ENCODE measurements around the gene CYS1.

Gene CYS1

DNA sequence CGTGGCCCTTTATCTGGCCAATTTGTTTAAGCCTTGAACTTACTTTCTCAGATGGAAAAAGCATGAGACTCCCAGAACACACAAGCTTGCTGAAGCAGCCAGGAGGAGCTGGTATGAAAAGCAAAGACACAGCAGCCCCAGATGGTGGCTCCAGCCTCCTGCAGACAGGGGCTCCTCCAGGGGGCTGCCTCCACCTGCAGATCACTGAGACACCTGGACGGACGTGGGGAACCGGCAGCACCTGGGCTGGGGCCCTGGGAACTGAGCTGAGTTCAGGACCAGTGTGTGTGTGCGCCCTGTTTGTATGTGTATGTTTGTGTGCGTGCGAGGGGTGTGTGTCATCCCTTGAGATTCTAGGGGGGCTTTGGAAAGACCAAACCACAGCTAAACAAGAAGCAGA lies 8.6 kb downstream of the CYS1 start:
- DNase-seq = no peak

DNA sequence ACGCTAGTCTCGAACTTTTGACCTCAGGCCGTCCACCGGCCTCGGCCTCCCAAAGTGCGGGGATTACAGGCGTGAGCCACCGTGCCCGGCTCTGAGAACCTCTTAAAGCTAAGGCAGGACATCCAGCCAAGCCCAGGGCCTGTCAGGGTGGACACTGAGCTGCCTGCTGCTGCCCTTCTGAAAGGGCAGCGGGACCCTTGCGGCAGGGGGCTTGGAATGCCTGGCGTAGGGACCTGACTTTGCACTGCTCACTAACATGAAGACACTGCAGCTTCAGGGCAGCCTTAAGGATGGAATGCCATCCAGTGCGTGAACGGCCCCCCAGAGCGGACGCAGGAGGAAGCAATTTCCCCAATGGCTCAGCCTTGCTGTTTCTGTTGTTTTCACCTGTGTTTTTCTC lies 9.0 kb downstream of the CYS1 start:
- DNase-seq = no peak

DNA sequence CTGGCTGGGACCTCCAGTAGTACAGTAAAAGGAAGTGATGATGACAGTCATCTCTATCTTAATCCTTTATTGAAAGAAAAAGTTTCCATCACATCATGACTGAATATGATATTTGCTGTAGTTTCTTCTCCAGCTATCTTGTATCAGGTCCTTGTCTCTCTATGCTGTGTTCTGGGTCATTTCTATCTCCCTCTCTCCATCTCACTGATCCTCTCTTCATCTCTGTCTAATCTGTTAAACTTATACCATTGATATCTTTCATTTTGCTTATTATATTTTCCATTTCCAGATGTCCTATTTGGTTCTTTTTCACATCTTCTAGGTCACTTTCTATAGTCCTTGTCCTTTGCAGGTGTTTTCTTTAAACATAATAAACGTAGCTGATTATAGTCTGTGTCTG lies 12.3 kb downstream of the CYS1 start:
- DNase-seq = no peak

DNA sequence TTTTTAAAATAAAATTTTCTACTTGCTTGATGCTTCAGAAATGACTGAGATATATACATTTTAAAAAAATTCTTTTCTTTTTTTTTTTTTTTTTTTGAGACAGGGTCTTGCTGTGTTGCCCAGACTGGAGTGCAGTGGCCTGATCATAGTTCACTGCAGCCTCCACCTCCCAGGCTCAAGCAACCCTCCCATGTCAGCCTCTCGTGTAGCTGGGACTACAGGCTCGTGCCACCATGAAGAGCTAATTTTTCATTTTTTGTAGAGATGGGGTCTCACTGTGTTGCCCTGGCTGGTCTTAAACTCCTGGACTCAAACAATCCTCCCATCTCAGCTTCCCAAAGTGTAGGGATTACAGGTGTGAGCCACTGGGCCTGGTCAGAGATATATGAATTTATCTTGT lies 12.9 kb downstream of the CYS1 start:
- DNase-seq = no peak

DNA sequence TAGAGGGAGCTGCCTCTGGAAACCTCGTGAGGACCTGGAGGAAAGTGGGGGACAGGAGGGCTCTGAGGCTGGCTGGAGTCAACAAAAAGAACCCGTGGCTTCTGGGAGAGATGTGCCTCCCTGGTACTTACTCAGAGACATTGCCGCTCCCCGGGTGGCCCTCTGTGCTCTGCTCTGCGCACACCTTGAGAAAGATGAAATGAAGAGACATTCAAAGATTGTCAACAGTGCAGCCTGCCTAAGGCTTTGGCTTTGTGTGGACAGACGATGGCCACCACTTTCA lies 14.5 kb downstream of the CYS1 start:
- DNase-seq = no peak

DNA sequence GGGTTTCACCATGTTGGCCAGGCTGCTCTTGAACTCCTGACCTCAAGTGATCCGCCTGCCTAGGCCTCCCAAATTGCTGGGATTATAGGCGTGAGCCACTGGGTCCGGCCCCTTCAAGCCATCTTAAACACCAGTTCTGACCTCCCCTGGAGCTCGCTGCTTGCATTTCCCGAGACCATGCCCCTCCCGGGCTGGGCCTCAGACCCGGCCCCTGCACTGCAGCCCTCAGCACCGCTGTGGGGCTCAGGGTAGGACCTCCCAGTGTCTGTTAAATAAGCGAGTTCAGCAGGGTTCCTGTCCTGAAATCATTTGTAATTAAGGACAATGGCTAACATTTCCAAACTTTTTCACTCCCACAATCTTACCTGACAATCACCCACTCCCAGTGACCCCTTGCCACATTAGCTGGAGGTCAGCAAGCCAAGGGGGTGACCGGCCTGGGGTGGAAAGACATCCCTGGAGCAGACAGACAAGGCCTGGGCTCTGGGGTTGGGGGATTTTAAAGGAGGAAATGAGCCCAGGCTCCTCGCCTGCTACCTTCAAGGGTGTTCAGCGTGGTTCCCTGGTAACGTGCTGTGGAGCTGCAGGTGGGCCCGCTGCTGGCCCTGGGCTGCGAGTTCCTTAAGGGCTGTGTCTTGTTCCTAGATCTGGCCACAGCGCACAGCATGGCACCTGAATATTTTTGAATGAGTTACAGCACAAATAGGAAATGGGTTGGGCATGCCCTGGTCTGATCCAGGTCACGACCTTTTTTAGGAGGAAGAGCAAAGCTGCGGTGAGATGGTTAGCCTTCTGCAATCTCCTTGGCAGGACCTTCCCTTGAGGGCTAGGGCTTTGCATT lies 15.1 kb downstream of the CYS1 start:
- DNase-seq = peak; percentile 30 to 62

DNA sequence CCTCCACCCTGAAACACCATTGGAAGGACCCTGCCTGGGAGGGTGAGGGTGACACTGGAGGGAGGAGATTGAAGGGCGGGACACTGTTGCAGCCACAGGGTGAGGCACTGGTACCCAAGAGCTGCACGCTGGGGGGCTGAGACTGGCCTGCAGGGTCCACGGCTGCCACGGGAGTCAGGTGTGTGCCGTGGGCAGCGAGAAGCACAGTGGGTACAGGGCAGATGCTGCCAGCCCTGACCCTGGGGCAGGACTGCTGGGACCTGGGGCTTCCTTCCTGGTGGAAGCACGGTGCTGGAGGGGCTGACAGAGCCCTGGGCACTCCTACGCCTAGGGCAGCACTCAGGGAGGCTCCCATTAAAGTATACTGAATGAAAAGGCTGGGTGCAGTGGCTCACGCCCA lies 16.6 kb downstream of the CYS1 start:
- no peak for DNase-seq

DNA sequence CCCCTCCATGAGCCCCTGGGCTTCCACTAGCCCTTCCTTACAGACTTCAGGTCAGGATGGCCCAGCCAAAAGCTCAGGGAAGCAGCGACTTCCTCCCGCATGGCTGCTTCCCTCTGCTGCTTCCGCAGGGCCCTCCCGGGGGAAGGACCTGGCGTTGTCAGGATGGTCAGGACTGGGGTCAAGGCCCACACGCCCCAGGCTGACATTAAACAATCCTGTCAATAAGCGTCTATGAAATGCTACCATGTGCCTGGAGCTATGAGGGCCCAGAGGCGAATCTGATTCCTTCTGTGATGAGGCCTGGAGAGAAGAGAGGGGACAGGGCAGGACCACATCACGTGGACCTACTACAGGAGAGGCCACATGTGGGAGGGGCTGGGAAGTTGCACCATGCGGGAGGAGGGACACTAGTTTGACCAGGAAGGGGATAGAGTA lies 17.3 kb downstream of the CYS1 start:
- no peak for DNase-seq

DNA sequence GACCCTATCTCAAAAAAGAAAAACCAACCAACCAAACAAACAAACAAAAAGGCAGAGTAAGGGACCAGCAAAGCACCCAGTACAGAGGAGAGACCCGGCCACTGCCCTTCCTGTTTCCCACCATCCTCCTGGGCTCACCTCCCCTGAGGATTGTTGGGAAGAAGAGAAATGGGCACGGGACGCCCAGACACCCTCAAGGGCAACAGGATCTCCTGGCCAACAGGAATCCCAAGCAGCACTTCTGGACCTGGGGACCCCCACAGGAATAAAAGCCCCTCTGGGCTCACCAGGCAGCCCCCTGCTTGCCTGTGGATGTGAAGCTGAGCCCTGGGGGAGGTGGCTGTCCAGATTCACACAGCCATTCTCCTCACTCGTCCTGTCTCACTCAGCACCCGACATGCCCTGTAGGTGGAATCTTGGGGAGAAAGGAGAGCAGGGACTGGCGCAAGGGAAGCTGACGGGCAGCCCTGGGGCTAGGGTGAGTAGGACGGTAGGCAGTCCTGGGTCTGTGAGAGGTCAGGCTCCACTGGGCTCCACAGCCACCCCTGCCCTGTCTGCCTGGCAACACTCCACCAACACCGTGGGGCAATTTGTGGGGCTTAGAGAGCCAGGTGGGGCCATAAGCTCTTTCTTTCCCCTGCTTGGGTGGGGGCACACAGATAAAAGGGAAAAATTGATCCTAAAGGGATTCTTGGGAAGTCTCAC lies 18.8 kb downstream of the CYS1 start:
- no peak for DNase-seq

DNA sequence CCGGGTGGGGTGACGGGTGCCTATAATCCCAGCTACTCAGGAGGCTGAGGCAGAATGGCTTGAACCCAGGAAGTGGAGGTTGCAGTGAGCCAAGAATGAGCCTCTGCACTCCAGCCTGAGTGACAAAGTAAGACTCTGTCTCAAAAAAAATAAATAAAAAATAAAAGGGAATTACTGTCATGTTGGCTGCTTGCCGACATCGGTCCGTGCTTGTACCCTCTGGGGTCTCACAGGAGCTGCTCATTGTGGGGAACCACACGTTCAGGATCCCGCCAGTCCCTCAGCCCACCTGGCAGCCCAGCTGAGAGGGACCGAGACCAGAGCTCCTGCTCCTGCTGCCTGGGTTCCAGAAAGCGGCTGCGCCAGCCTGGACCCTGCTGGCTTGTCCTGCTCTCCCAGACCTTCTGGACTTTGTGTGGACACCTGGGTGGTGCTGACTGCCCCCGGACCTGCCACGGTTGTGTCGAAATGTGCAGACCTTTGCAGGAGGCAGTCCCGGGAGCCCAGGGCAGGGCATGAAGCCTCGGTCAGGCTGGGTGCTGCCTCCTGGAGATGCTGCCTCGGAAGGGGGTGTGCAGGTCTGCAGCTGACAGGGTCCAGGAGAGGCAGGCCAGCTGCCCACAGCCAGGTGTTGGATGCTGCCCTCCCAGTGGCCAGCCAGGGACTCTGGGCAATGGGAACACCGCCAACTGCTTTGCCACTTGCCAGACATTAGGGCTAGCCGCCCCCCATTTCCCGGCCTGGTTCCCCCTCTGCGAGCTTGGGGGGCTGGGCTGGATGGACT lies 20.5 kb downstream of the CYS1 start:
- DNase-seq = no peak

DNA sequence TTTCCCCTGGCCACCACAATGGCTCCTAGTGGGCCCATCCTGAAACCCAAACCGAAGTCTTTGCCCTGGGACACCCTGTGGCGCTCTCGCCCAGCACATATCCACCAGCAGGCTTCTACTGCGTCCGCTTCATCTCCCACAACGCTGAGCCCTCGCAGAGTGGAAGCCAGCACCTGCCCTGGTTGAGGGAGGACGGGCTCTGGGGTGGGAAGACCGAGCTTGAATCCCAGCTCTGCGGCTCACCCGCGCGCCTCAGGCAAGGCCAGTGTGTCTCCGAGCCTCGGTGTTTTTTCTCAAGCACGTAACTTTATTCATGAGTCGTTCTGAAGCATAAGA lies 21.2 kb downstream of the CYS1 start:
- no peak for DNase-seq

DNA sequence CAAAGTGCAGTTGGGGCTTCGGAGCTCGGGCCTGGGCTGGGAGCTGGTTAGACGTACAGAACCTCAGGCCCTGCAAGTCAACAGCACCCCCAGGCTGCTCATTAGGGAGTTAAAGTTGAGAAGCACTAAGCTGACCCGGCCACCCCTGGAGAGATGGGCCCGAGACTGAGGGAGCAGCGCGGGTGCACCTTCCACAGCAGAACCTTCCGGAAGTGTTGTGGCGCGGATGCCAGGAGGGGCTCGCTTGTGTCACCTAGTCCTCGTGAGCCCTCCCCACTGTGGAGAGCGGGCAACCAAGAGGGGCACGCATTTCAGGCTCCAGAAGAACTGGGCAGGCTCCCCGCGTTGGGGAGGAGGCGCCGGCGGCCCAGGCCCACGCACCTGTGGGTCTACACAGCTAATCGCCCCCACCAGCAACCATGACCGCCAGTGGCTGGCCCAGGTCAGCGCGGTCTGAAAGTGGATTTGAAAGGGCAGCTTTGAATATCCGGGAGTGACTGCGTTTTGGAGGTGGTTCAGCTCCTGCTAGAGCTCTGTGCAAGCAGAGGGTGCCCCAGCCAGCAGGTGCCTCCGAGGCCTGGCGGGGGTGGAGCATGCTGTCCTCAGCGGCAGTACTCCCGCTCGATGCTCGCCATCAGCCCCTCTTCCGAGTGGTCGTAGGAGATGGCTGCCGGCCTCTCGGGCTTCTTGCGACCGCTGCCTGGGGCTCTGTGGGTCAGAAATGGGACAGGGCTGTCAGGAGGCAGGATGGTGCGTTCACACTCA lies 21.8 kb downstream of the CYS1 start:
- no peak for DNase-seq

DNA sequence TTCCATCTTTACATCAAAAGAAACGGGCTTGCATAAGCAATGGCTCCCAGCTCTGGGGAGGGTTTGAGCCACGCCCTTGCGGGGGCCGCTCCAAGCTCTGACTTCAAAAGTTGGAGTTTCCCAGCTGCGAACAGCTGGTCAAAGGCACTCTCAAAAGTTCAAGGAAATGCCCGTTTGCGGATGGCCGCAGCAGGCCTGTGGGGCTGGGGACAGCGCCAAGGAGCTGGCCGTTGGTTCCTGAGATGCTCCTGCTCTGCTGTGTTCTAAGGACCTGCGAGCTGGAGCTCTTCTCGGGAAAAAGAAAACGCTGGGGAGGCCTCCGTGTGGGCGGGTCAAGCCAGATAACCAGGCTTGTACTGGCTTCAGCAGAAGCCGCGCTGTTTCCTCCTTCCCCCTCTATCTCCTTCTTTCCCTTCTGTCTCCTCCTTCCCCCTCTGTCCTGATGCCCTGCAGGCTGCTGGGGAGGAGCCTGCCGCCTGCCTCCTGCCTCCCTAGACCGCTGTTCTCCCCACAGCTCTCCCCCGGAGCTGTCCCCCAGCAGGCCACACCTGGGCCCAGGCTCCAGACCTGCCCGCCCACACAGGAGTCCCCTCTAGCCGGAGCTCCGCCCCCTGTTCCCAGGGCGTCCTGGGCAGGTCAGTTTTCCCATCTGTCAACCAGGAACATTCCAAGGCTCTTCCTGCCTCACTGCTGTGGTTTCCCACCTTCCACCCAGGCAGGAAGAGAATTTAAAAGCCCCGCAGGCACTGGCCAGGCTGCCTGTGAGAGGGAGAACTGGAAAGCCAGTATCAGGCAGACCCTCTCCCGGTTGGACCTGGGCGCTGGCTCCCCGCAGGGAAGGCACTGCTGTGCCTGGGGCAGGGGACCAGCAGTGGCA lies 22.7 kb downstream of the CYS1 start:
- peak; percentile 62 to 75 for DNase-seq

DNA sequence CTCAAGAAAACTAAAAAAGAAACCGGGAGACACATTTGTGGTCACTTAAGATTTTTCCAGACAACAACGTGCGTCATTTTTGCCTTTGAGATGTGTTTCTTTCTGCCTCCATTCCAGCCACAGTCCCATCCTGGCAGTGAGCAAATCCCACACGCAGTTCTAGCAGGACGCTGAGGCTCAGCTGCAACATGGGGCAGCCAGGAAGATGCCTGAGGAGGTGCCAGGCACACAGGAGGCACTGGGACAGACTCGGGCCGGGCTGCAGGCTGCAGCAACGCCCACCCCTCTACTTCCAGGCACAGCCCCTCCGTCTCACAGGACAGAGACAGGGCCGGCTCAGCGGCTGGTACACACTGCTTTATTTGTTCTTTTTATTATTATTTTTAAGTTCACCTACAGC lies 23.8 kb downstream of the CYS1 start:
- no peak for DNase-seq

DNA sequence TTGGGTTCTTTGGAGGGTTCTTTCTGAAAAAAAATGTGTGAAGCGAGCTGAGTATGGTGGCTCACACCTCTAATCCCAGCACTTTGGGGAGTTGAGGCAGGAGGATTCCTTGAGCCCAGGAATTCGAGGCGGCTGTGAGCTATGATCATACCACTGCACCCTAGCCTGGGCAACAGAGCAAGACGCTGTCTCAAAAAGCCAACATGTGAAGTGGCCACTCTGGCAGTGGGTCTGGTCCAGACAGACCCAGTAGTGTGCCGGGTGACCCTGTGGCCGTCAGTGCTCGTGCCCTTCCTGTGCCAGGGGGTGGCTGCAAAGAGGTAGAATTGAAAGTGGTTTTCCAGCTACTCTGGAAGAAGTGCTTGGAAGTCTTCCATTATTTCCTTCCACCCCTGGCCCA lies 25.2 kb downstream of the CYS1 start:
- no peak for DNase-seq

DNA sequence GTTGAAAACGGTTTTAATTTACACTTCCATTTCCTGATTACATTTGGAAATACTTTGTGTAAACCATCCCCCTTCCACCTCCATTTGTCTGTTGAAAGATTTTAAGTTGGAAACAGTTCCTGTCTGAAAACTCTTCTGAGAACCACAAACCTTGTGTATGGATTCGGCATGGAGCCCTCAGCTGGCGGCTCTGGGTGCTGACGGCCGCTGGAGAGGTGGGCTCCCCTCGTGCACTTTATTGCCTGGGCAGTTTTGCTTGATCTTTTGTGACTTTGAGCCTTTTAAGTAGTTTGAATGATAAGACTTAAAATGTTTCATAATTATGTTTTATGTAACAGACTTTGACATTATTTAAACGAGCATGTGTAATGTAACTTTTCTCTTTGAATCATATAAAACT lies 25.8 kb downstream of the CYS1 start:
- no peak for DNase-seq

DNA sequence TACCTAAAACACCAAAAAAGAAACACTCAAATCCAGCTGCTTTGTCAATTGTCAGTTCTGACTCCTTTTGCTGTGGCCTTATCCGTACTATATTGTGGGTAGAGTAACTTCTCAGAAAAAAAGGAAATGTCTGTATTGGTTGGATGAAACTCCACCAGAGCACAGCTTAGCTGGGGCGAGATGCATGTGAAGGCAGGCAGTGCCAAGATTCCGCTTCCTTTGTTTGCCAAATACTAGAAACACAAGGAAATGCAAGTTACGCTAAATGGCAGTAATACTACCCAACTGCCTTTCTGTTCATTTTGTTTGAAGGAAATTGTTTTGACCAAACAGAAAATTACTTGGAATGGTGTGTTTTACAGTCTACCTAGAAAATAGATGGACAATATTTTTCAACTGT lies 26.9 kb downstream of the CYS1 start:
- no peak for DNase-seq

DNA sequence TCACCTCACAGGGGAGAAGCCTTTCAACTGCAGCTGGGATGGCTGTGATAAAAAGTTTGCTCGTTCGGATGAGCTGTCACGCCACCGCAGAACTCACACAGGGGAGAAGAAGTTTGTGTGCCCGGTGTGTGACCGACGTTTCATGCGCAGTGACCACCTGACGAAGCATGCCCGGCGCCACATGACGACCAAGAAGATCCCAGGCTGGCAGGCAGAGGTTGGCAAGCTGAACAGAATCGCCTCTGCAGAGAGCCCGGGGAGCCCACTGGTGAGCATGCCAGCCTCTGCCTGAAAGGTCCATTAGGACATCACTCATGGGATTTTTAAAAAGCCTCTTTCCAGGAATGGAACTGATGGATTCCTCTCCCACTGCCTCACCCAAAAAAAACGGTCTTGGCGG lies 28.0 kb downstream of the CYS1 start:
- DNase-seq = no peak

DNA sequence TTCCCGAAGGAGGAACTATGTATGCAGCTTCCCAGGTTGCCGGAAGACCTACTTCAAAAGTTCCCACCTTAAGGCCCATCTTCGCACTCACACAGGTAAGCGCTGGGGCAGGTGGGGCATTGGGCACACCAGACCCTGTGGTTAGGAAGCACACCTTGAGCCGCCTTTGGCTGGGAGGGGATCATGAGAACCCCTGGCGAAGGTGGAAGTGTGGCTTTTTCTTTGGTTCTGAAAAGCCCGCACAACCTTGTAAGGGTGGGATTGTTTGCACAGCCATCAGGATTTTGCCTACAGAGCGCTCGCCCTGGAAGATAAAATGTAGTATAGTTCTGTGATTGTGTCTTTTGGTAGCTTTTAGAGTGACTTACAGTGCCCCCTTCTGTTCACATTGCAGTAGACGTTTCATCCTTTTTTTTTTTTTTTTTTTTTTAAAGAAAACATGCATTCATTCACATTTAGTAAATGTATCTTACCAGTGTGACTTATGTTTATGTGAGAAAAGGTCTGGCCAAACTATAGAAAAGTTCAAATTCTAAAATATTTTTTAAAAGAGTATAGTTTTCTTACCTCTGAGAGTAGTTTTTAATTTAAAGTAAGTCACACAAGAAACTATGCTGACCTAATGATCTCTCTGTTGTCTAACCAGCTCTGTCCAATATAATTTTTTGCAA lies 31.6 kb downstream of the CYS1 start:
- peak; percentile 44 to 51 for DNase-seq

DNA sequence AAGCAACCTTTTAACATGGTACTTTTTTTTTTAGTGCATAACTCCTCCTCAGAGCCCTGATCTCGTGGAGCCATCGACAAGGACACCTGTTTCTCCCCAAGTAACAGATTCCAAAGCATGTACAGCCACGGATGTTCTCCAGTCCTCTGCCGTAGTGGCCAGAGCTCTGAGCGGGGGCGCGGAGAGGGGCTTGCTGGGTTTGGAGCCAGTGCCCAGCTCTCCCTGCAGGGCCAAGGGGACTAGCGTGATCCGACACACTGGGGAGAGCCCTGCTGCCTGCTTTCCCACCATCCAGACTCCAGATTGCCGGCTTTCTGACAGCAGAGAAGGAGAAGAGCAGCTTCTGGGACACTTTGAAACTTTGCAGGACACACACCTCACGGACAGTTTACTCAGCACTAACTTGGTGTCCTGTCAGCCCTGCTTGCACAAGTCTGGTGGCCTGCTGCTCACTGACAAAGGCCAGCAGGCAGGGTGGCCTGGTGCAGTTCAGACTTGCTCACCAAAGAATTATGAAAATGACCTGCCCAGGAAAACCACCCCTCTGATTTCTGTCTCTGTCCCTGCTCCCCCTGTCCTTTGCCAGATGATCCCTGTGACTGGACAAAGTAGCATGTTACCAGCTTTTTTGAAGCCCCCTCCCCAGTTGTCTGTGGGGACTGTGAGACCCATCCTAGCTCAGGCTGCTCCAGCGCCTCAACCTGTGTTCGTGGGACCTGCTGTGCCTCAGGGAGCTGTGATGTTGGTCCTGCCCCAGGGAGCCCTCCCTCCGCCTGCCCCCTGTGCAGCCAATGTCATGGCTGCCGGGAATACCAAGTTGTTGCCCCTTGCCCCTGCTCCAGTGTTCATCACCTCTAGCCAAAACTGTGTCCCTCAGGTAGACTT lies 32.4 kb downstream of the CYS1 start:
- DNase-seq = no peak

Data from inflammatory macrophage (primary cell).